Mucosa of stomach (tissue), 1 donor: ENCODE data around the gene KRT38.

Source experiments
- H3K27me3 ChIP-seq: one replicate; pipeline ENCODE4 v1.7.0; 2013; ENCODE audit warnings: mild to moderate bottlenecking, low read length; ENCODE audit not compliant: control insufficient read depth, insufficient read depth
- H3K36me3 ChIP-seq: one replicate; pipeline ENCODE4 v1.7.0; 2013; ENCODE audit warnings: low read length; ENCODE audit not compliant: control insufficient read depth, insufficient read depth
- H3K4me1 ChIP-seq: one replicate; pipeline ENCODE4 v1.7.0; 2013; ENCODE audit warnings: mild to moderate bottlenecking, low read length; ENCODE audit not compliant: control insufficient read depth, insufficient read depth
- H3K4me3 ChIP-seq: one replicate; pipeline ENCODE4 v1.7.0; 2013; ENCODE audit warnings: low read length
- H3K9ac ChIP-seq: one replicate; pipeline ENCODE4 v1.7.0; 2013; ENCODE audit warnings: mild to moderate bottlenecking, low read length, moderate library complexity
- H3K9me3 ChIP-seq: one replicate; pipeline ENCODE4 v1.7.0; 2013; ENCODE audit warnings: mild to moderate bottlenecking, low read length, moderate library complexity; ENCODE audit not compliant: control insufficient read depth
- donor health status: Pancreatic carcinoma.

Gene KRT38

GRCh38 chr17:41418116-41418860 is 22.5 kb downstream of the KRT38 start:
- no peaks in the 10 kb centered on the region for H3K27me3 ChIP-seq
- no peak overlapping the region for H3K9ac ChIP-seq
- no peaks in the 10 kb centered on the region for H3K9me3 ChIP-seq
- H3K4me1 ChIP-seq, result peaks cover 8% of the 10 kb centered on the region
- H3K36me3 ChIP-seq, result no peaks in the 10 kb centered on the region
- H3K4me3 ChIP-seq, result no peak overlapping the region

- no peak overlapping the region for H3K4me3 ChIP-seq
- no peak overlapping the region for H3K9ac ChIP-seq
These were observed 23.2 kb downstream of the KRT38 start for GRCh38 chr17:41417576-41418015.

GRCh38 chr17:41417127-41417526 is 23.7 kb downstream of the KRT38 start:
- H3K4me1 ChIP-seq, result peaks cover 8% of the 10 kb centered on the region
- H3K9ac ChIP-seq, result no peak overlapping the region
- no peaks in the 10 kb centered on the region for H3K27me3 ChIP-seq
- no peaks in the 10 kb centered on the region for H3K36me3 ChIP-seq
- H3K4me3 ChIP-seq, result no peak overlapping the region
- no peaks in the 10 kb centered on the region for H3K9me3 ChIP-seq

More at GRCh38 chr17:41417576-41418015, 23.2 kb downstream of the KRT38 start:
- Histone ChIP-seq H3K36me3 (no peaks in the 10 kb centered on the region), H3K9me3 (no peaks in the 10 kb centered on the region), H3K27me3 (no peaks in the 10 kb centered on the region), H3K4me1 (peaks cover 8% of the 10 kb centered on the region)

GRCh38 chr17:41416479-41416878 is 24.3 kb downstream of the KRT38 start:
- no peak overlapping the region for H3K4me3 ChIP-seq
- H3K9ac ChIP-seq, result no peak overlapping the region
- no peaks in the 10 kb centered on the region for H3K27me3 ChIP-seq
- H3K36me3 ChIP-seq, result no peaks in the 10 kb centered on the region
- H3K9me3 ChIP-seq, result no peaks in the 10 kb centered on the region
- H3K4me1 ChIP-seq, result peaks cover 8% of the 10 kb centered on the region

- no peak overlapping the region for H3K9ac ChIP-seq
- H3K9me3 ChIP-seq, result no peaks in the 10 kb centered on the region
- H3K36me3 ChIP-seq, result no peaks in the 10 kb centered on the region
- H3K27me3 ChIP-seq, result no peaks in the 10 kb centered on the region
- no peak overlapping the region for H3K4me3 ChIP-seq
- H3K4me1 ChIP-seq, result peaks cover 8% of the 10 kb centered on the region
These were observed 24.9 kb downstream of the KRT38 start for GRCh38 chr17:41415833-41416335.

- H3K36me3 ChIP-seq, result no peaks in the 10 kb centered on the region
- peaks cover 8% of the 10 kb centered on the region for H3K4me1 ChIP-seq
- H3K9me3 ChIP-seq, result no peaks in the 10 kb centered on the region
- no peaks in the 10 kb centered on the region for H3K27me3 ChIP-seq
- no peak overlapping the region for H3K9ac ChIP-seq
- no peak overlapping the region for H3K4me3 ChIP-seq
These were observed 25.4 kb downstream of the KRT38 start for GRCh38 chr17:41415411-41415810.

- Histone ChIP-seq H3K4me3 (no peak overlapping the region), H3K36me3 (no peaks in the 10 kb centered on the region), H3K27me3 (no peaks in the 10 kb centered on the region), H3K9me3 (no peaks in the 10 kb centered on the region), H3K9ac (no peak overlapping the region), H3K4me1 (peaks cover 8% of the 10 kb centered on the region)
These were observed 26.8 kb downstream of the KRT38 start for GRCh38 chr17:41413982-41414381.

GRCh38 chr17:41413353-41413957 is 27.3 kb downstream of the KRT38 start:
- peaks cover 8% of the 10 kb centered on the region for H3K4me1 ChIP-seq
- H3K4me3 ChIP-seq, result no peak overlapping the region
- no peaks in the 10 kb centered on the region for H3K36me3 ChIP-seq
- no peaks in the 10 kb centered on the region for H3K27me3 ChIP-seq
- no peaks in the 10 kb centered on the region for H3K9me3 ChIP-seq
- no peak overlapping the region for H3K9ac ChIP-seq

- no peaks in the 10 kb centered on the region for H3K27me3 ChIP-seq
- no peak overlapping the region for H3K9ac ChIP-seq
- no peaks in the 10 kb centered on the region for H3K4me1 ChIP-seq
- H3K36me3 ChIP-seq, result no peaks in the 10 kb centered on the region
- H3K9me3 ChIP-seq, result no peaks in the 10 kb centered on the region
- H3K4me3 ChIP-seq, result no peak overlapping the region
These were observed 29.5 kb downstream of the KRT38 start for GRCh38 chr17:41411072-41411840.

GRCh38 chr17:41407226-41407625 is 33.6 kb downstream of the KRT38 start:
- no peaks in the 10 kb centered on the region for H3K4me1 ChIP-seq
- no peak overlapping the region for H3K4me3 ChIP-seq
- H3K9me3 ChIP-seq, result no peaks in the 10 kb centered on the region
- peaks cover 4% of the 10 kb centered on the region for H3K27me3 ChIP-seq
- no peaks in the 10 kb centered on the region for H3K36me3 ChIP-seq
- no peak overlapping the region for H3K9ac ChIP-seq

- Histone ChIP-seq H3K36me3 (no peaks in the 10 kb centered on the region), H3K4me1 (no peaks in the 10 kb centered on the region), H3K9me3 (no peaks in the 10 kb centered on the region), H3K4me3 (no peak overlapping the region), H3K9ac (no peak overlapping the region), H3K27me3 (peaks cover 4% of the 10 kb centered on the region)
These were observed 34.6 kb downstream of the KRT38 start for GRCh38 chr17:41406205-41406604.
